ENCODE measurements around the gene RAPGEF4.

GRCh38 chr2:172711110-172711509, 24.5 kb upstream of the RAPGEF4 start:
- TF ChIP-seq EP300 (IDR thresholded peaks at IDR 0.05) = no peak
- no peak for TF ChIP-seq CTCF (IDR thresholded peaks at IDR 0.05)
- TF ChIP-seq POLR2AphosphoS5 (IDR thresholded peaks at IDR 0.05) = no peak
- no peak for TF ChIP-seq POLR2A (IDR thresholded peaks at IDR 0.05)
